Mesenteric fat pad (tissue), 1 donor: ENCODE data around the gene GATA3. TPM values are rescaled to one million over a fixed set of nuclear protein-coding genes. Genes with fewer than 3 reads are reported as not detected.

Experiments
- DNase-seq: peaks from one replicate; pipeline ENCODE4 v3.0.0-alpha.2; 2020; ENCODE audit warnings: low spot score
- total RNA-seq: library from RNA; stranded (reverse); fragmentation: NEBNext Ultra II Directional; extraction: Animal tissue kit (Norgen Biotek cat#: 25700); gene quantifications from one replicate; pipeline ENCODE4 v1.2.1, GENCODE V29; 2021
- donor health status: DM: yes; HTN: yes; CAD: no.

Gene GATA3
- total RNA-seq, 1 donor from 2014 or later = 5.5 TPM

GRCh38 chr10:8092428-8092827 lies 37.9 kb downstream of the GATA3 start:
- DNase-seq = no peak

- DNase-seq = no peak
Observed at GRCh38 chr10:8095959-8096358, 41.5 kb downstream of the GATA3 start.

- DNase-seq = no peak
Observed at GRCh38 chr10:8096931-8097330, 42.4 kb downstream of the GATA3 start.

- DNase-seq = no peak
Observed at GRCh38 chr10:8100366-8100765, 45.9 kb downstream of the GATA3 start.

- DNase-seq = no peak
Observed at GRCh38 chr10:8102708-8103401, 48.4 kb downstream of the GATA3 start.

- DNase-seq = no peak
Observed at GRCh38 chr10:8103543-8103942, 49.1 kb downstream of the GATA3 start.

GRCh38 chr10:8104005-8104404 lies 49.5 kb downstream of the GATA3 start:
- no peak for DNase-seq

- DNase-seq = no peak
Observed at GRCh38 chr10:8104721-8105120, 50.2 kb downstream of the GATA3 start.

- DNase-seq = no peak
Observed at GRCh38 chr10:8105932-8106331, 51.4 kb downstream of the GATA3 start.

- DNase-seq = no peak
Observed at GRCh38 chr10:8112230-8112905, 57.9 kb downstream of the GATA3 start.

- no peak for DNase-seq
Observed at GRCh38 chr10:8112942-8113442, 58.5 kb downstream of the GATA3 start.

GRCh38 chr10:8113616-8114015 lies 59.1 kb downstream of the GATA3 start:
- DNase-seq = no peak

GRCh38 chr10:8114741-8115617 lies 60.5 kb downstream of the GATA3 start:
- no peak for DNase-seq

GRCh38 chr10:8115618-8115980 lies 61.1 kb downstream of the GATA3 start:
- no peak for DNase-seq

- no peak for DNase-seq
Observed at GRCh38 chr10:8116474-8116873, 62.0 kb downstream of the GATA3 start.

- no peak for DNase-seq
Observed at GRCh38 chr10:8116926-8117493, 62.5 kb downstream of the GATA3 start.

- DNase-seq = no peak
Observed at GRCh38 chr10:8121201-8121890, 66.9 kb downstream of the GATA3 start.

GRCh38 chr10:8122611-8123369 lies 68.3 kb downstream of the GATA3 start:
- no peak for DNase-seq

- no peak for DNase-seq
Observed at GRCh38 chr10:8124436-8124835, 69.9 kb downstream of the GATA3 start.
